SU-DHL-6 (cell line): ENCODE results near the gene SPECC1.

Experiments
- H2AFZ ChIP-seq: fragments of 200-600 bp; sonication (generic); 2 replicates; pipeline ENCODE4 v1.6.1; 2014; ENCODE audit warnings: low read depth, mild to moderate bottlenecking, moderate library complexity, mixed read lengths, antibody characterized with exemption, low read length; ENCODE audit not compliant: severe bottlenecking
- H3F3A ChIP-seq: fragments of 200-600 bp; shearing (Covaris generic); 2 replicates; pipeline ENCODE4 v1.6.0; 2016; ENCODE audit warnings: antibody characterized with exemption, mild to moderate bottlenecking; ENCODE audit not compliant: insufficient read depth
- H3K27ac ChIP-seq: fragments of 200-600 bp; sonication (generic); 2 replicates; pipeline ENCODE4 v1.5.1; 2016; ENCODE audit warnings: low read depth, mild to moderate bottlenecking, low read length, moderate library complexity, mixed read lengths
- H3K27me3 ChIP-seq: fragments of 200-600 bp; sonication (generic), shearing (Covaris generic); 2 replicates; pipeline ENCODE4 v1.6.0; 2014; ENCODE audit warnings: mild to moderate bottlenecking, low read length
- H3K36me3 ChIP-seq: fragments of 200-600 bp; sonication (generic); 2 replicates; pipeline ENCODE4 v1.6.1; 2014; ENCODE audit warnings: mild to moderate bottlenecking, low read length, mixed read lengths
- H3K4me2 ChIP-seq: fragments of 300-600, 200-600 bp; shearing (Covaris generic), sonication (generic); 2 replicates; pipeline ENCODE4 v1.6.0; 2014; ENCODE audit warnings: low read length, low read depth, mild to moderate bottlenecking; ENCODE audit not compliant: poor library complexity, severe bottlenecking
- H3K4me3 ChIP-seq: fragments of 200-600 bp; sonication (generic); 2 replicates; pipeline ENCODE4 v1.5.1; 2014; ENCODE audit warnings: antibody characterized with exemption, low read length, mild to moderate bottlenecking, mixed read lengths; ENCODE audit not compliant: insufficient read depth, poor library complexity, severe bottlenecking
- H3K79me2 ChIP-seq: fragments of 200-600 bp; sonication (generic); 2 replicates; pipeline ENCODE4 v1.6.1; 2014; ENCODE audit warnings: mild to moderate bottlenecking, low read length, moderate library complexity; ENCODE audit not compliant: insufficient read depth
- H3K9ac ChIP-seq: fragments of 200-600 bp; sonication (generic); 2 replicates; pipeline ENCODE4 v1.7.0; 2014; ENCODE audit warnings: mild to moderate bottlenecking, low read length
- H3K9me2 ChIP-seq: fragments of 200-600 bp; sonication (generic); replicated peaks from 2 replicates; pipeline ENCODE4 v1.6.1; 2014; ENCODE audit warnings: low read length; ENCODE audit not compliant: insufficient read depth
- H3K9me3 ChIP-seq: fragments of 200-600 bp; sonication (generic); 2 replicates; pipeline ENCODE4 v1.6.1; 2014; ENCODE audit warnings: low read length, mixed read lengths; ENCODE audit not compliant: insufficient read depth
- H4K20me1 ChIP-seq: fragments of 200-600 bp; sonication (generic); 2 replicates; pipeline ENCODE4 v1.6.1; 2014; ENCODE audit warnings: low read depth, mild to moderate bottlenecking, antibody characterized with exemption, low read length, moderate library complexity, mixed read lengths
- CTCF ChIP-seq: fragments of 200-600 bp; sonication (generic); IDR thresholded peaks from one replicate; pipeline ENCODE4 v1.5.1; 2017; ENCODE audit warnings: antibody characterized with exemption, mild to moderate bottlenecking, low read length, moderate library complexity; ENCODE audit not compliant: insufficient read depth, poor library complexity, severe bottlenecking
- EZH2phosphoT487 ChIP-seq: fragments of 200-600 bp; sonication (generic), shearing (Covaris generic); conservative IDR thresholded peaks from 2 replicates; pipeline ENCODE4 v1.6.1; 2018; ENCODE audit warnings: mild to moderate bottlenecking, antibody characterized with exemption, low read length, moderate library complexity, mixed read lengths

Gene SPECC1

DNA sequence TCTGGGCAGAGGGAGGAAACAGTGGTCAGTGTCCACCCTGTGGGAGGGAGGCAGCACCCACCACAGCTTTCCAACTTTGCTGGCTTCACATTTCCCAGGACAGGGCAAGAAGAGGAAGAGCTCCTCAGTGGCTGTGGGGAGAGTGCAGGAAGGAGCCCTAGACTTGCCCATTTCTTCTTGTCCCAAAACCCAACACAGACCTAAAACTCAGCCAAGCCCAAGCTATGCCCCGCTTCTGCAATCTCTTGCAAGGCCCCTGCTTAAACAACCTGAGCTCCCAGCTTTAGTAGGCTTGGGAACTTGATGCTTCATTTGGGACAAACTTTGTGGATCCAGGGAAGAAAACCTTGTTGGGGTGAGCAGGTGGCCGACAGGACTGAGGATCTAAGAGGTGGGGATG is 284.3 kb downstream of the SPECC1 start:
- Histone ChIP-seq H3K27me3 (no peaks in the 10 kb centered on the region), H3K9ac (no peak overlapping the region), H2AFZ (no peak overlapping the region), H3K27ac (no peak overlapping the region), H3K9me2 (no peaks in the 10 kb centered on the region), H3K36me3 (no peaks in the 10 kb centered on the region), H3K79me2 (no peaks in the 10 kb centered on the region), H3K4me2 (no peak overlapping the region), H3K9me3 (no peaks in the 10 kb centered on the region), H4K20me1 (no peaks in the 10 kb centered on the region), H3K4me3 (no peak overlapping the region), H3F3A (no peaks in the 10 kb centered on the region)
- TF ChIP-seq EZH2phosphoT487 (no peak), CTCF (no peak)

DNA sequence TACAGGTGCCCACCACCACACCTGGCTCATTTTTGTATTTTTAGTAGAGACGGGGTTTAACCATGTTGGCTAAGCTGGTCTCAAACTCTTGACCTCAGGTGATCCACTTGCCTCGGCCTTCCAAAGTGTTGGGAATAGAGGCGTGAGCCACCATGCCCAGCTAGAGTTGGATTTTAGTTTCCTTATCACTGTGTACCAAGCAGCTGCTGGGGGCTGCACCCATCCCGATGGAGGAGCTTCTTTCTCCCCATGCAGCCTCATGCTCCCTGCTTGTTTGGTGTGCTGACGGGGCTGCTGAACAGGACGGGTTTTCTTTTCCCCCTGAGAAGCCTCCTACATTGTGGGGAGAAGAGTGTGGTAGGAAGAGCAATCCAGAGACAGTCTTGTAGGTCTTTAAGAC is 285.0 kb downstream of the SPECC1 start:
- Histone ChIP-seq H3K27me3 (no peaks in the 10 kb centered on the region), H4K20me1 (no peaks in the 10 kb centered on the region), H3K9ac (no peak overlapping the region), H3K9me2 (no peaks in the 10 kb centered on the region), H3F3A (no peaks in the 10 kb centered on the region), H3K79me2 (no peaks in the 10 kb centered on the region), H2AFZ (no peak overlapping the region), H3K9me3 (no peaks in the 10 kb centered on the region), H3K36me3 (no peaks in the 10 kb centered on the region), H3K27ac (no peak overlapping the region), H3K4me2 (no peak overlapping the region), H3K4me3 (no peak overlapping the region)
- TF ChIP-seq CTCF (no peak), EZH2phosphoT487 (no peak)

GRCh38 chr17:20299013-20299412 is 289.9 kb downstream of the SPECC1 start:
- Histone ChIP-seq H3F3A (no peaks in the 10 kb centered on the region), H3K27me3 (no peaks in the 10 kb centered on the region), H3K79me2 (no peaks in the 10 kb centered on the region), H3K9me3 (no peaks in the 10 kb centered on the region), H3K9ac (no peak overlapping the region), H3K27ac (no peak overlapping the region), H3K4me2 (no peak overlapping the region), H4K20me1 (no peaks in the 10 kb centered on the region), H3K9me2 (no peaks in the 10 kb centered on the region), H3K4me3 (no peak overlapping the region), H2AFZ (no peak overlapping the region), H3K36me3 (no peaks in the 10 kb centered on the region)
- TF ChIP-seq CTCF (no peak), EZH2phosphoT487 (no peak)
